IMR-90 (cell line): ENCODE measurements around the gene RAB31. TPM values are rescaled to one million over a fixed set of nuclear protein-coding genes. Genes with fewer than 3 reads are reported as not detected.

ENCODE experiments used
- ATAC-seq: fragments of 200-7000 bp; cut with Tn5 transposase; 2 replicates; pipeline ENCODE4 v1.9.1; 2020; ENCODE audit warnings: low read depth, mild to moderate bottlenecking, moderate library complexity
- BruUV-seq: library from RNA; stranded (reverse); fragments of 400-500 nt; replicated peaks from 2 replicates; lab custom pipeline; 2021; lab: Mats Ljungman, UMichigan
- CTCF ChIA-PET: fragments of 300-600 bp; formaldehyde crosslinking; extraction: SDS; loops from one replicate; lab custom pipeline; 2021; ENCODE audit warnings: antibody characterized with exemption; lab: Yijun Ruan, JAX
- POLR2A ChIA-PET: fragments of 300-600 bp; sonication (Branson Sonifier 250); formaldehyde crosslinking; loops from one replicate; lab custom pipeline; 2022; ENCODE audit warnings: antibody characterized with exemption; ENCODE audit not compliant: unreplicated experiment; lab: Charles Lee
- DNase-seq: peaks from one replicate; pipeline ENCODE4 v3.0.0; 2013
- H2AFZ ChIP-seq: replicated peaks from 2 replicates; pipeline ENCODE3; 2013; ENCODE audit warnings: low read length, mild to moderate bottlenecking; ENCODE audit not compliant: poor library complexity
- H2AK5ac ChIP-seq: 2 replicates; pipeline ENCODE4 v1.6.1; 2013; ENCODE audit warnings: low read depth, low read length, inconsistent platforms
- H2AK9ac ChIP-seq: replicated peaks from 2 replicates; pipeline ENCODE3; 2013; ENCODE audit warnings: mild to moderate bottlenecking, low read depth, low read length, moderate library complexity; ENCODE audit not compliant: poor library complexity
- H2BK120ac ChIP-seq: 2 replicates; pipeline ENCODE4 v1.6.1; 2013; ENCODE audit warnings: low read depth, low read length, inconsistent platforms
- H2BK15ac ChIP-seq: 3 replicates; pipeline ENCODE4 v1.6.1; 2013; ENCODE audit warnings: low read depth, low read length, inconsistent platforms
- H2BK20ac ChIP-seq: 2 replicates; pipeline ENCODE4 v1.6.1; 2013; ENCODE audit warnings: low read depth, mild to moderate bottlenecking, inconsistent platforms, low read length, moderate library complexity
- H2BK5ac ChIP-seq: 2 replicates; pipeline ENCODE4 v1.6.1; 2013; ENCODE audit warnings: mild to moderate bottlenecking, low read depth, low read length, inconsistent platforms; ENCODE audit not compliant: poor library complexity, severe bottlenecking
- H3K14ac ChIP-seq: replicated peaks from 2 replicates; pipeline ENCODE4 v1.6.1; 2013; ENCODE audit warnings: low read depth, low read length, inconsistent platforms
- H3K18ac ChIP-seq: 2 replicates; pipeline ENCODE4 v1.6.1; 2013; ENCODE audit warnings: low read depth, low read length, control low read depth
- H3K23ac ChIP-seq: 2 replicates; pipeline ENCODE4 v1.6.1; 2013; ENCODE audit warnings: low read depth, low read length, inconsistent platforms
- H3K27ac ChIP-seq: 2 replicates; pipeline ENCODE4 v1.5.1; 2013; ENCODE audit warnings: mild to moderate bottlenecking, control low read depth, low read length; ENCODE audit not compliant: insufficient read depth
- H3K27me3 ChIP-seq: 2 replicates; pipeline ENCODE4 v1.6.1; 2013; ENCODE audit warnings: low read length; ENCODE audit not compliant: control insufficient read depth, insufficient read depth
- H3K36me3 ChIP-seq: 2 replicates; pipeline ENCODE4 v1.6.1; 2013; ENCODE audit warnings: low read length, mixed read lengths; ENCODE audit not compliant: control insufficient read depth, insufficient read depth
- H3K4ac ChIP-seq: 2 replicates; pipeline ENCODE4 v1.6.1; 2013; ENCODE audit warnings: low read depth, low read length, inconsistent platforms
- H3K4me1 ChIP-seq: 2 replicates; pipeline ENCODE4 v1.6.1; 2013; ENCODE audit warnings: low read length, mixed read lengths; ENCODE audit not compliant: control insufficient read depth, insufficient read depth
- H3K4me2 ChIP-seq: 2 replicates; pipeline ENCODE4 v1.6.1; 2013; ENCODE audit warnings: low read depth, mild to moderate bottlenecking, control low read depth, low read length, moderate library complexity
- H3K4me3 ChIP-seq: 2 replicates; pipeline ENCODE4 v1.5.1; 2013; ENCODE audit warnings: low read depth, mild to moderate bottlenecking, control low read depth, low read length, moderate library complexity; ENCODE audit not compliant: insufficient read depth
- H3K56ac ChIP-seq: 2 replicates; pipeline ENCODE4 v1.6.1; 2013; ENCODE audit warnings: low read length, inconsistent platforms; ENCODE audit not compliant: insufficient read depth; ENCODE audit errors: extremely low read depth
- H3K79me1 ChIP-seq, 2 experiments: 2 replicates each; pipeline ENCODE4 v1.6.1; 2013; ENCODE audit warnings: low read length in 2 of 2, inconsistent platforms in 1 of 2, low read depth in 1 of 2
- H3K9ac ChIP-seq: 2 replicates; pipeline ENCODE4 v1.6.1; 2013; ENCODE audit warnings: low read depth, low read length, control low read depth
- H3K9me1 ChIP-seq: 2 replicates; pipeline ENCODE4 v1.6.1; 2013; ENCODE audit warnings: low read length, inconsistent platforms; ENCODE audit not compliant: insufficient read depth
- H3K9me3 ChIP-seq: 2 replicates; pipeline ENCODE4 v1.6.1; 2013; ENCODE audit warnings: low read length; ENCODE audit not compliant: control insufficient read depth, insufficient read depth
- H4K20me1 ChIP-seq: 2 replicates; pipeline ENCODE4 v1.6.1; 2013; ENCODE audit warnings: low read length, inconsistent platforms; ENCODE audit not compliant: insufficient read depth
- H4K5ac ChIP-seq: 2 replicates; pipeline ENCODE4 v1.6.1; 2013; ENCODE audit warnings: mild to moderate bottlenecking, low read depth, low read length, control low read depth
- H4K8ac ChIP-seq, 2 experiments: 2 replicates each; pipeline ENCODE4 v1.6.1; 2013; ENCODE audit warnings: low read depth in 2 of 2, low read length in 2 of 2, control low read depth in 1 of 2, inconsistent platforms in 1 of 2
- H4K91ac ChIP-seq: 2 replicates; pipeline ENCODE4 v1.6.1; 2013; ENCODE audit warnings: low read depth, low read length, inconsistent platforms; ENCODE audit not compliant: insufficient read depth
- BHLHE40 ChIP-seq: fragments of 150-350 bp; IDR thresholded peaks from 2 replicates; pipeline ENCODE4 v1.6.1; 2016; ENCODE audit warnings: mild to moderate bottlenecking, low read depth, low read length
- CHD1 ChIP-seq: IDR thresholded peaks from 2 replicates; pipeline ENCODE4 v1.6.1; 2012; ENCODE audit warnings: low read depth, low read length, improper control_type of control experiment
- CTCF ChIP-seq: conservative IDR thresholded peaks from 2 replicates; pipeline ENCODE4 v1.5.1; 2012; ENCODE audit warnings: mild to moderate bottlenecking, low read depth, low read length, improper control_type of control experiment
- FOS ChIP-seq: fragments of 150-350 bp; IDR thresholded peaks from 2 replicates; pipeline ENCODE4 v1.6.1; 2016; ENCODE audit warnings: low read depth, low read length
- MAFK ChIP-seq: IDR thresholded peaks from 2 replicates; pipeline ENCODE4 v1.6.1; 2012; ENCODE audit warnings: low read depth, low read length, improper control_type of control experiment
- MXI1 ChIP-seq: IDR thresholded peaks from 2 replicates; pipeline ENCODE4 v1.6.1; 2012; ENCODE audit warnings: low read depth, mild to moderate bottlenecking, low read length, moderate library complexity, borderline replicate concordance
- NFE2L2 ChIP-seq: fragments of 150-350 bp; IDR thresholded peaks from 2 replicates; pipeline ENCODE4 v1.6.1; 2016; ENCODE audit warnings: low read depth, mild to moderate bottlenecking, low read length
- POLR2A ChIP-seq: IDR thresholded peaks from 2 replicates; pipeline ENCODE4 v1.6.1; 2012; ENCODE audit warnings: mild to moderate bottlenecking, low read depth, low read length
- RCOR1 ChIP-seq: IDR thresholded peaks from 2 replicates; pipeline ENCODE4 v1.6.1; 2012; ENCODE audit warnings: mild to moderate bottlenecking, low read length, improper control_type of control experiment; ENCODE audit not compliant: insufficient replicate concordance
- WGBS, 2 experiments: methylation state at CpG; one replicate each; pipeline versions ENCODE4 v1.1.5 to v1.1.7; 2013; ENCODE audit warnings: missing lambda C conversion rate in 2 of 2; ENCODE audit not compliant: insufficient read length in 1 of 2; ENCODE audit errors: extremely low coverage in 2 of 2; 5-methylcytosine and 5-hydroxymethylcytosine counted together
- dilution Hi-C: fragments of 300-500 bp; cut with HindIII; formaldehyde crosslinking; loops from one replicate; pipeline ENCODE4 v1.14.3; 2018; ENCODE audit warnings: low sequenced_read_pairs; ENCODE audit not compliant: unreplicated experiment
- in situ Hi-C: fragments of 300-500 bp; cut with MboI; formaldehyde crosslinking; loops from 3 replicates; pipeline ENCODE4 v1.14.3; 2019; ENCODE audit warnings: low sequenced_read_pairs, inconsistent platforms, mixed read lengths
- intact Hi-C: fragments of 100-400 bp; cut with micrococcal nuclease; formaldehyde crosslinking; loops from 2 replicates; pipeline ENCODE4 v1.10.0; 2022
- polyA plus RNA-seq, 3 experiments: library from polyadenylated mRNA; depleted of rRNA; stranded (reverse); fragments of >200 nt; gene quantifications; 2 replicates each; pipeline ENCODE4 v1.2.3, GENCODE V29; 2012; ENCODE audit warnings: low replicate concordance in 1 of 3
- total RNA-seq: library from RNA; depleted of rRNA; stranded (reverse); fragments of >200 nt; gene quantifications from 2 replicates; pipeline ENCODE4 v1.2.3, GENCODE V29; 2012
- TF ChIP-seq, protein P1 (sequence below): fragments of 150-350 bp; IDR thresholded peaks from 2 replicates; pipeline ENCODE4 v1.6.1; 2016; ENCODE audit warnings: low read depth, mild to moderate bottlenecking, low read length, moderate library complexity, borderline replicate concordance

The RAB31 gene
- total and polyA plus RNA-seq, 2 of the 4 experiments (the other 2 are of a cell fraction), result 13.8 to 26.9 TPM

DNA sequence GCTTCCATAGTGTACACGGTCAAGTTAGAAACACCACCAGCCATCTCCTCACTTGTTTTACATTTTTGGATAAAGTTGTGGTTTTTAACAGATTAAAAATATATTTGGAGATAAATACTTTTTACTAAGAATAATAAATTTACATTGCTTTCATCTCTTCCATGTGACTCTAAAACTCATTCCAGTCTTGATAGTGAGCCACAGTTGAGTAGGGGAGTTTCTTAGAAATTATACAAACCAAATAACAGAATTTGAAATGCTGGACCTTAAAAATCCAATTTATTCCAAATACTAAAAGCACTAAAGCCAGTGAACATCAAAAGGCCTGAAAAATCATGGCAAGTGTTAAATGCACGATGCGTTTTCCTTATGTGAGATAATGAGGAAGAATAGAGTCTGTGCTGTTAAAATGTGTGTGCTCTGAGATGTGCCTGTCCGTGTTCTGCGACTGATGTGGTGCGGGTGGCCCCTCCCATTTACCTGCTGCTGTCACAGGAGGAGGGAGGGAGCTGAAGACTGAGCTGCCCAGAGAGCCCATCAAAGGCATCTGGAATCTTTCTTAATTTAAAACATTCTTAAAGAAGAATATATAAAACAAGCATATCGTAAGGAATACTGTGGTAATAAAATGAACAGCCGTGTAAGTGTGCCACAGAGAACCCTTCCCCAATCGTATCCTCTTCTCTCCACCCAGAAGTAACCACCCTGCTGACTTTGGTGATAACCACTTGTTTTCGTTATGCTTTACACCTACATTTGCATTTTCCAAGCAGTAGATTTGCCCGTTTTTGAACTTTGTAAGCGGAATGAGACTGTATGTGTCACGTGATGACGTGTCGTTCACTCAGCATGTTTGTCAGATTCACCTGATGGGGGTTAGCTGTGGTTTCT, 120.7 kb downstream of the RAB31 start:
- peak overlapping the region; percentile 83 for H3K4ac ChIP-seq

More for the DNA sequence above, 120.7 kb downstream of the RAB31 start:
- Histone ChIP-seq H3K27me3 (no peaks in the 10 kb centered on the region), H4K5ac (peak overlapping the region; percentile 44), H3K4me3 (no peak overlapping the region), H4K91ac (peak overlapping the region; percentile 82), H3K9ac (no peak overlapping the region), H2BK5ac (peak overlapping the region; percentile 84), H3K9me1 (peaks cover 35% of the 10 kb centered on the region), H2AFZ (no peak overlapping the region), H4K20me1 (0 out of 2 replicates have a peak, but pooled peaks cover 3% of the 10 kb centered on the region), H2BK20ac (peak overlapping the region; percentile 94), H3K4me2 (0 out of 2 replicates have a peak overlapping the region, but pooled peaks have one; percentile 18), H2BK120ac (peak overlapping the region; percentile 79), H3K27ac (peak overlapping the region; percentile 63), H2BK15ac (peak overlapping the region; percentile 81), H4K8ac (peak overlapping the region; percentile 53 to 71; a peak in 3 of 4 replicates), H2AK5ac (peak overlapping the region; percentile 99), H3K23ac (peak overlapping the region; percentile 34; the same call in 1 of the 2 replicates), H3K9me3 (no peaks in the 10 kb centered on the region), H3K79me1 (peaks cover 33 to 72% of the 10 kb centered on the region in 2 experiments), H3K56ac (no peak overlapping the region), H3K36me3 (0 out of 2 replicates have a peak, but pooled peaks cover 5% of the 10 kb centered on the region), H3K4me1 (peaks cover 30% of the 10 kb centered on the region), H2AK9ac (no peak overlapping the region), H3K14ac (peak overlapping the region; percentile 72; the same call in 1 of the 2 replicates), H3K18ac (peak overlapping the region; percentile 82; the same call in 1 of the 2 replicates)
- in situ Hi-C loops, result no loop called here
- intact Hi-C loops, result loop anchor here (5.0 kb wide), 1 partner anchor 89 kb away; no protein-coding TSS in a partner anchor
- no peak for TF ChIP-seq FOS
- no peak for TF ChIP-seq CTCF
- no peak for TF ChIP-seq CHD1
- TF ChIP-seq NFE2L2, result no peak
- TF ChIP-seq BHLHE40, result no peak
- TF ChIP-seq POLR2A, result no peak
- TF ChIP-seq RCOR1, result no peak
- no peak for TF ChIP-seq MXI1
- TF ChIP-seq, protein P1, sequence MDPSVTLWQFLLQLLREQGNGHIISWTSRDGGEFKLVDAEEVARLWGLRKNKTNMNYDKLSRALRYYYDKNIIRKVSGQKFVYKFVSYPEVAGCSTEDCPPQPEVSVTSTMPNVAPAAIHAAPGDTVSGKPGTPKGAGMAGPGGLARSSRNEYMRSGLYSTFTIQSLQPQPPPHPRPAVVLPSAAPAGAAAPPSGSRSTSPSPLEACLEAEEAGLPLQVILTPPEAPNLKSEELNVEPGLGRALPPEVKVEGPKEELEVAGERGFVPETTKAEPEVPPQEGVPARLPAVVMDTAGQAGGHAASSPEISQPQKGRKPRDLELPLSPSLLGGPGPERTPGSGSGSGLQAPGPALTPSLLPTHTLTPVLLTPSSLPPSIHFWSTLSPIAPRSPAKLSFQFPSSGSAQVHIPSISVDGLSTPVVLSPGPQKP, result no peak
- no peak for TF ChIP-seq MAFK
- DNase-seq (no peak), ATAC-seq (no peak)
- dilution Hi-C loops, result no loop called here
- ChIA-PET POLR2A (no interaction called here), CTCF (interaction anchor here (0.6 kb wide), 1 partner anchor 30 kb away, joined by 3 read pairs; no protein-coding TSS in a partner anchor)
- BruUV-seq, result no TSS peak
- 100% methylated on average over 3 of the region's 15 CpGs; no CpG with 5 or more reads in 1 of the 2 experiments for WGBS, 2 experiments
